ENCODE data around the gene SCYL2.

SCYL2 gene

DNA sequence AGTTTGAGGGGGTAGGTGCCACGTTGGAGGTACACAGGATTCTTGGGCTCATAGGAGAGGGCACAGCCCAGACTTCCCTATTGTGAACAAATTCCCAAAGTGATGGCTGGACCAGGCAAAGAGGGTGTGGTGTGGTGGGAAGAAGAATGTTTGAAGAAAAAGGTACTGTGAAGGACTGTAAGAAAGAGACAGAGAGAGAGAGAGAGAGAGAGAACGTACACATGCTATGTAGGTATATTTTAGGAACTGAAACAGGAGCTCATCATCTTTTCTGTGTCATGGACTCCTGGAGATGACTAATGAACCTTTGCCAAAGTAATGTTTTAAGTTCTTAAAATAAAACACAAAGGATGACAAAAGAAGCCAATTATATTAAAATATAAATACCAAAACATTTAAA lies 114.4 kb downstream of the SCYL2 start:
- no peaks in the 10 kb centered on the region for H3K79me2 ChIP-seq (ENCODE audit: insufficient read depth, low read depth)
- no peaks in the 10 kb centered on the region for H3K4me1 ChIP-seq (ENCODE audit: low read depth, poor library complexity, severe bottlenecking)
- H3K27ac ChIP-seq, result no peak overlapping the region
- H3K4me2 ChIP-seq, result no peak overlapping the region
- H3K36me3 ChIP-seq (ENCODE audit: insufficient read depth), result no peaks in the 10 kb centered on the region
- no peak overlapping the region for H3K9ac ChIP-seq
- TF ChIP-seq, protein P1, sequence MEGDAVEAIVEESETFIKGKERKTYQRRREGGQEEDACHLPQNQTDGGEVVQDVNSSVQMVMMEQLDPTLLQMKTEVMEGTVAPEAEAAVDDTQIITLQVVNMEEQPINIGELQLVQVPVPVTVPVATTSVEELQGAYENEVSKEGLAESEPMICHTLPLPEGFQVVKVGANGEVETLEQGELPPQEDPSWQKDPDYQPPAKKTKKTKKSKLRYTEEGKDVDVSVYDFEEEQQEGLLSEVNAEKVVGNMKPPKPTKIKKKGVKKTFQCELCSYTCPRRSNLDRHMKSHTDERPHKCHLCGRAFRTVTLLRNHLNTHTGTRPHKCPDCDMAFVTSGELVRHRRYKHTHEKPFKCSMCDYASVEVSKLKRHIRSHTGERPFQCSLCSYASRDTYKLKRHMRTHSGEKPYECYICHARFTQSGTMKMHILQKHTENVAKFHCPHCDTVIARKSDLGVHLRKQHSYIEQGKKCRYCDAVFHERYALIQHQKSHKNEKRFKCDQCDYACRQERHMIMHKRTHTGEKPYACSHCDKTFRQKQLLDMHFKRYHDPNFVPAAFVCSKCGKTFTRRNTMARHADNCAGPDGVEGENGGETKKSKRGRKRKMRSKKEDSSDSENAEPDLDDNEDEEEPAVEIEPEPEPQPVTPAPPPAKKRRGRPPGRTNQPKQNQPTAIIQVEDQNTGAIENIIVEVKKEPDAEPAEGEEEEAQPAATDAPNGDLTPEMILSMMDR (conservative IDR thresholded peaks at IDR 0.05; ENCODE audit: low read depth, low read length), result no peak
- H3K4me3 ChIP-seq (IDR thresholded peaks at IDR 0.05; ENCODE audit: insufficient read depth, low read depth, low read length), result no peak overlapping the region
- H3K27me3 ChIP-seq (ENCODE audit: insufficient read depth, low read depth), result no peaks in the 10 kb centered on the region
- no peaks in the 10 kb centered on the region for H4K20me1 ChIP-seq (ENCODE audit: insufficient read depth)
- H2AFZ ChIP-seq (ENCODE audit: low read depth), result no peak overlapping the region

DNA sequence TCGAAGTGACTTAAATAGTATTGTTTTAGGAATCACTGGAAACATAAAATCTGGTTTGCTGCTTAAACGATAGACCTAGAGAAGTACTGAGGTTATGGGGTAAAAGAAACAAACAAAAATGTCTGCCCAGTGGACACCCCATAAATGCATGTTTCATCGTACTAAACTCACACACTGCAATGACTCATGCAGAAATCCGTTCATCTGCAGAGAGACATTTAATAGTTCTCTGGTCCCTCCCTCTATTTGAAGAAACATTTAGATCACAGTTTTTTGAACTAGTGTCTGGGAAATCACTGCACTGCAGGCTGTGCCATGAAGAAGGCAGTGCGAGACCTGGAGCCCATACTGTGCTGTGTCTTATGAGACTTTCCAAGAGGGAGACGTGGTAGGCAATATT lies 115.4 kb downstream of the SCYL2 start:
- Histone ChIP-seq H3K79me2 (ENCODE audit: insufficient read depth, low read depth) (no peaks in the 10 kb centered on the region), H3K4me3 (IDR thresholded peaks at IDR 0.05; ENCODE audit: insufficient read depth, low read depth, low read length) (no peak overlapping the region), H3K27ac (no peak overlapping the region), H3K36me3 (ENCODE audit: insufficient read depth) (no peaks in the 10 kb centered on the region), H3K4me1 (ENCODE audit: low read depth, poor library complexity, severe bottlenecking) (no peaks in the 10 kb centered on the region), H3K27me3 (ENCODE audit: insufficient read depth, low read depth) (no peaks in the 10 kb centered on the region), H4K20me1 (ENCODE audit: insufficient read depth) (no peaks in the 10 kb centered on the region), H3K4me2 (no peak overlapping the region), H3K9ac (no peak overlapping the region), H2AFZ (ENCODE audit: low read depth) (no peak overlapping the region)
- TF ChIP-seq, protein P1 (conservative IDR thresholded peaks at IDR 0.05; ENCODE audit: low read depth, low read length), result no peak

DNA sequence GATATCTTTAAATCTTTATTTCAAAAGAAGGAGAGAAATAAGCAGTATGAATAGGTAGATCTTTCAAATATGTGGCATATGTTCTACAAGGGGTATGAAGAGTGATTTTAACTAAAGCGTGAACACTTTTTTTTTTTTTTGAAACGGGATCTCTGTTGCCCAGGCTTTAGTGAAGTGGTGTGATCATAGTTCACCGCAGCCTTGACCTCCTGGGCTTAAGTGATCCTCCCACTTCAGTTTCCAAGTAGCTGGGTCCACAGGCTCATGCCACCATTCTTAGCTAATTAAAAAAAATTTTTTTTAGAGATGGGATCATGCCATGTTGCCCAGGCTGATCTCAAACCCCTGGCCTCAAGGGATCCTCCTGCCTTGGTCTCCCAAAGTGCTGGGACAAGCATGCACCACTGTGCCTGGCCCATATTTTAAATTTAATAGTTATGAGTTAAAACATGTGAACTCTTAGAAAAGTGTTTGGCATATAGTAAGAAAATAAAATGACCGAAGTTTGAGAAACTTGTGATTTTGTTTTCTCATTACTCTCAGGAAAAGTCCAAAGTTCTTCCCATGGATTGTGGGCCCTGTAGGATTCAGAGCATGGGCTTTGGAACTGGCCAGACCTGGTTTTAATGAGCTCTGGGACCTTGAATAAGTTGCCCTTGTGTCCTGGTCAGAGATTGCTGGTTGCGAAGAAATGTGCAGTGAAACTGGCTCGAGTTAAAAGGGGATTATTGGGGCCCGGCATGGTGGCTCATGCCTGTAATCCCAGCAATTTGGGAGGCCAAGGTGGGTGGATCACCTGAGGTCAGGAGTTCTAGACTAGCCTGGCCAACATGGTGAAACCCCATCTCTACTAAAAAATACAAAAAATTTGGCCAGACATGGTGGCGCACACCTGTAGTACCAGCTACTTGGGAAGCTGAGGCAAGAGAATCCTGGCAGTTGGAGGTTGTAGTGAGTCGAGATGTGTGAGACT lies 116.9 kb downstream of the SCYL2 start:
- Histone ChIP-seq H3K4me2 (no peak overlapping the region), H3K36me3 (ENCODE audit: insufficient read depth) (no peaks in the 10 kb centered on the region), H4K20me1 (ENCODE audit: insufficient read depth) (no peaks in the 10 kb centered on the region), H3K27me3 (ENCODE audit: insufficient read depth, low read depth) (no peaks in the 10 kb centered on the region), H3K79me2 (ENCODE audit: insufficient read depth, low read depth) (no peaks in the 10 kb centered on the region), H2AFZ (ENCODE audit: low read depth) (no peak overlapping the region), H3K27ac (no peak overlapping the region), H3K4me1 (ENCODE audit: low read depth, poor library complexity, severe bottlenecking) (no peaks in the 10 kb centered on the region), H3K9ac (no peak overlapping the region), H3K4me3 (IDR thresholded peaks at IDR 0.05; ENCODE audit: insufficient read depth, low read depth, low read length) (no peak overlapping the region)
- TF ChIP-seq, protein P1 (conservative IDR thresholded peaks at IDR 0.05; ENCODE audit: low read depth, low read length), result no peak

DNA sequence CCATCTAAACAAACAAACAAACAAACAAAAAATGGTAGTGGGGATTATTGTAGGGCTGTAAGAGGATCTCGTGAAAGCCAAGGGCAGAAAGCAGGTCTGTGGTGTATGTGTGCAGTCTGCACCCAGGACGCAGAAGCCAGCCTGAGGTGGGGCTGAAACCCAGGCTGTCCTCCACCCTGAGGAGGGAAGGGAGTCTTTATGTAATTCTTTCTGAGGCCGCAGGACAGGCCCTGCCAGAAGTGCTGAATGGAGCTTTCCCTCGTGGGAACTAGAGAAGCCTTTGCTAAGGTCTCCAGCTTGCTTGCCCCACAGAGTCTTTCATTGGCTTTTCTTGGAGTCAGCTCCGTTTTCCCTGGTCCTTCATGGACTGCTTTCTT lies 117.6 kb downstream of the SCYL2 start:
- Histone ChIP-seq H3K4me1 (ENCODE audit: low read depth, poor library complexity, severe bottlenecking) (no peaks in the 10 kb centered on the region), H3K9ac (no peak overlapping the region), H3K27me3 (ENCODE audit: insufficient read depth, low read depth) (no peaks in the 10 kb centered on the region), H3K27ac (no peak overlapping the region), H3K4me2 (no peak overlapping the region), H3K4me3 (IDR thresholded peaks at IDR 0.05; ENCODE audit: insufficient read depth, low read depth, low read length) (no peak overlapping the region), H3K79me2 (ENCODE audit: insufficient read depth, low read depth) (no peaks in the 10 kb centered on the region), H4K20me1 (ENCODE audit: insufficient read depth) (no peaks in the 10 kb centered on the region), H2AFZ (ENCODE audit: low read depth) (no peak overlapping the region), H3K36me3 (ENCODE audit: insufficient read depth) (no peaks in the 10 kb centered on the region)
- TF ChIP-seq, protein P1 (conservative IDR thresholded peaks at IDR 0.05; ENCODE audit: low read depth, low read length), result no peak

Measured in KMS-11 (cell line).